Neural progenitor cell (in vitro differentiated cells): ENCODE measurements around the gene LSM3.

Experiments used
- EZH2 ChIP-seq: fragments of 200-600 bp; sonication (generic); IDR thresholded peaks from 2 replicates; pipeline ENCODE4 v1.6.1; 2017; ENCODE audit warnings: antibody characterized with exemption, mild to moderate bottlenecking, moderate library complexity
- EZH2phosphoT487 ChIP-seq: fragments of 200-600 bp; sonication (generic); IDR thresholded peaks from 2 replicates; pipeline ENCODE4 v1.6.1; 2017; ENCODE audit warnings: antibody characterized with exemption
- TF ChIP-seq, protein P1 (sequence below): fragments of 200-600 bp; sonication (generic); IDR thresholded peaks from 2 replicates; pipeline ENCODE4 v1.5.1; 2017; ENCODE audit warnings: antibody characterized with exemption, mild to moderate bottlenecking

DNA sequence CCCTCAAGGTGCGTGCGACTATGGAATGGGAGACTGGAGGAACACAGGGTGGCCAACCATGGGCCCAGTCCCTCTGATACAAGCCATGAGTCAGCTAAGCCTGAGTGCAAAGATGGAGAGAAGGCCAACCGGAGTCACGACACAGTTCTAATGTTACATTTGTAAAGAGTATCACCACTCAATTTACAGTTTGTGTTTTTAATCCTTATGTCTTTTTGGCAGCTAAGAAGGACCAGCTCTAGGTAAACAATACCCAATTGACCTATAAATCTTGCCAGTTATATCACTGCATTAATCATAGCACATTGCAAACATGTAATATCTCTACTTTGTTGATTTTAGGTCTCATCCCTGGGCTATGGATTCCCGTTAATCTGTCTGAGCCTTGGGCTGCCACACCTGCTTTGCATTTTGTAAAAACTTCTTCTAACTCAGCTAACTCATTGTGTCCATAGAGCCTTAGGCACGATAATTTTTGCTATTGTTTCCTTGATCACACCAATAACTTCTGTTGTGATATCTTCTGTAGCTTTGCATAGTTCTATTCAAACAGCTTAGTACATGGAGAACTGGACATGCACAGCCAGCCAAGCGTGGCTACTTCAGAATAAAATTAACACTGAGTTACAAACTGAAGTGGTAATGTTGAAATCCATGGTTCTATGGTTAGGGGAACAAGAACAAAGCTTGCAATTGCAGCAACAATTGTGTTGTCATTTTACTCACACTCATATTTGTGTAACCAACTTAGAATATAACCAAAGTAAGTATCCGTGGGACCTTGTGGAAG lies 50.3 kb downstream of the LSM3 start:
- TF ChIP-seq, protein P1, sequence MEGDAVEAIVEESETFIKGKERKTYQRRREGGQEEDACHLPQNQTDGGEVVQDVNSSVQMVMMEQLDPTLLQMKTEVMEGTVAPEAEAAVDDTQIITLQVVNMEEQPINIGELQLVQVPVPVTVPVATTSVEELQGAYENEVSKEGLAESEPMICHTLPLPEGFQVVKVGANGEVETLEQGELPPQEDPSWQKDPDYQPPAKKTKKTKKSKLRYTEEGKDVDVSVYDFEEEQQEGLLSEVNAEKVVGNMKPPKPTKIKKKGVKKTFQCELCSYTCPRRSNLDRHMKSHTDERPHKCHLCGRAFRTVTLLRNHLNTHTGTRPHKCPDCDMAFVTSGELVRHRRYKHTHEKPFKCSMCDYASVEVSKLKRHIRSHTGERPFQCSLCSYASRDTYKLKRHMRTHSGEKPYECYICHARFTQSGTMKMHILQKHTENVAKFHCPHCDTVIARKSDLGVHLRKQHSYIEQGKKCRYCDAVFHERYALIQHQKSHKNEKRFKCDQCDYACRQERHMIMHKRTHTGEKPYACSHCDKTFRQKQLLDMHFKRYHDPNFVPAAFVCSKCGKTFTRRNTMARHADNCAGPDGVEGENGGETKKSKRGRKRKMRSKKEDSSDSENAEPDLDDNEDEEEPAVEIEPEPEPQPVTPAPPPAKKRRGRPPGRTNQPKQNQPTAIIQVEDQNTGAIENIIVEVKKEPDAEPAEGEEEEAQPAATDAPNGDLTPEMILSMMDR: no peak
- no peak for TF ChIP-seq EZH2
- TF ChIP-seq EZH2phosphoT487: no peak
